Heart left ventricle (tissue), 16 donors: ENCODE data around the gene TMEM139. TPM values are rescaled to one million over a fixed set of nuclear protein-coding genes. Genes with fewer than 3 reads are reported as not detected.

ENCODE experiments used
- ATAC-seq, 4 donors: fragments of 200-7000 bp; cut with Tn5 transposase; one replicate each; pipeline ENCODE4 v1.9.1; 2020 to 2022; ENCODE audit warnings: moderate library complexity in 4 of 4, mild to moderate bottlenecking in 3 of 4, moderate number of reproducible peaks in 1 of 4
- DNase-seq, 5 donors: peaks; one replicate each; pipeline ENCODE4 v3.0.0-alpha.2; 2020
- H3K27ac ChIP-seq, 12 donors: fragments of 200-600 bp; sonication (generic) in 4 of 12; one replicate each; pipeline versions ENCODE4 v1.5.0 to v1.8.0; 2016 to 2022; ENCODE audit warnings: mild to moderate bottlenecking in 2 of 12
- H3K27me3 ChIP-seq, 9 donors: fragments of 200-600 bp; sonication (generic) in 2 of 9; one replicate each; pipeline versions ENCODE4 v1.5.1 to v1.8.0; 2016 to 2022; ENCODE audit warnings: mild to moderate bottlenecking in 3 of 9
- H3K36me3 ChIP-seq, 9 donors: fragments of 200-600 bp; sonication (generic) in 2 of 9; one replicate each; pipeline versions ENCODE4 v1.5.0 to v1.8.0; 2018 to 2022; ENCODE audit warnings: mild to moderate bottlenecking in 2 of 9
- H3K4me1 ChIP-seq, 12 donors: fragments of 200-600 bp; sonication (generic) in 4 of 12; one replicate each; pipeline versions ENCODE4 v1.5.0 to v1.8.0; 2016 to 2022; ENCODE audit warnings: mild to moderate bottlenecking in 3 of 12
- H3K4me3 ChIP-seq, 12 donors: fragments of 200-600 bp; sonication (generic) in 4 of 12; one replicate each; pipeline versions ENCODE4 v1.5.0 to v1.8.0; 2017 to 2022; ENCODE audit warnings: mild to moderate bottlenecking in 9 of 12, moderate library complexity in 4 of 12
- H3K9me3 ChIP-seq, 12 donors: fragments of 200-600 bp; sonication (generic) in 4 of 12; one replicate each; pipeline versions ENCODE4 v1.5.0 to v1.8.0; 2016 to 2022; ENCODE audit warnings: mild to moderate bottlenecking in 1 of 12
- CTCF ChIP-seq, 12 donors: fragments of 200-600 bp; sonication (generic) in 4 of 12; IDR thresholded peaks; one replicate each; pipeline versions ENCODE4 v1.5.0 to v1.8.0; 2018 to 2022; ENCODE audit warnings: antibody characterized with exemption in 12 of 12, mild to moderate bottlenecking in 5 of 12
- POLR2A ChIP-seq, 2 donors: fragments of 450-650 bp; IDR thresholded peaks; one replicate each; pipeline ENCODE4 v1.6.1; 2017; ENCODE audit warnings: antibody characterized with exemption in 2 of 2, mild to moderate bottlenecking in 2 of 2, moderate library complexity in 2 of 2
- WGBS, 4 donors: extraction: QIAGEN DNeasy Blood & Tissue Kit in 2 of 4; methylation state at CpG; one replicate each; pipeline versions ENCODE4 v1.1.5 to v1.1.7; 2013 to 2018; 5-methylcytosine and 5-hydroxymethylcytosine counted together
- intact Hi-C, 10 donors: fragments of 100-400 bp; cut with DNase I; formaldehyde crosslinking; loops; one replicate each; pipeline versions ENCODE4 v1.11.1 to v1.14.2; 2022
- long read RNA-seq, 3 donors: library from polyadenylated mRNA; unstranded; transcript quantifications; one replicate each; pipeline ENCODE4 v2.0.0, GENCODE V29; 2020 to 2021
- polyA plus RNA-seq, 2 donors: library from polyadenylated mRNA; stranded (reverse); fragments of 200-250 nt; gene quantifications; one replicate each; pipeline ENCODE4 v1.2.3, GENCODE V29; 2013
- total RNA-seq, 9 donors: library from RNA; depleted of rRNA in 2 of 9; stranded (reverse); fragments of >200 nt in 2 of 9; fragmentation: NEBNext Ultra II Directional in 3 of 9; extraction: Animal tissue kit (Norgen Biotek cat#: 25700) in 3 of 9; gene quantifications; one replicate each; pipeline versions ENCODE4 v1.1.0 to v1.2.4, GENCODE V29; 2016 to 2023
- donor health status: ischemic (EF 13 %, LVEDD 7.1; RV severe dilation, severe dysfunction).
- donor health status: healthy with polysubstance abuse.
- donor health status: DM: no; HTN: yes; CAD: no.
- donor health status: DM: no; HTN: no; CAD: no.
- donor health status: ischemic (EF 25% LVEDD 6.9; RV normal size, moderate dysfunction).
- donor health status: ischemic (EF 25% LVEDD 5.7; RV mildly dilated, moderate dysfunction).
- donor health status: healthy.
- donor health status: DM: yes; HTN: yes; CAD: no.
- donor health status: ischemic (EF 35%, LVEDD 5.7; RV mildly dilated, moderate dysfunction).
- donor health status: nonischemic (EF 11% LVEDD 7.7; RV severe dilation, severe dysfunction).
- donor health status: DM: yes; HTN: yes; CAD: no.
- donor health status: PGD.
- donor health status: ischemic (EF 29% LVEDD 5.4; RV normal size, mild dysfunction).
- donor health status: nonischemic (EF 23%, LVEDD 6.1; RV moderate dilation, normal function).

Gene TMEM139
- total RNA-seq: 10 to 100 TPM in 5 of 9 donors, 1 to 10 TPM in 4; 4.5 to 18.4 (median 12.1) TPM
- 10 to 100 TPM in 1 of 2 donors, 1 to 10 TPM in 1; 4.1 to 23.5 TPM for polyA plus RNA-seq
- long read RNA-seq, donor 1, partial matches to known transcripts: 1 of 3 reads
- long read RNA-seq, donor 1, other reads (novel, unspliced or antisense): 1 of 3 reads
- long read RNA-seq, donor 2, partial matches to known transcripts: 0 of 4 reads
- long read RNA-seq, donor 2, other reads (novel, unspliced or antisense): 1 of 4 reads
- long read RNA-seq, donor 3, partial matches to known transcripts: 0 of 3 reads
- long read RNA-seq, donor 3, other reads (novel, unspliced or antisense): 2 of 3 reads

GRCh38 chr7:143284591-143285469 lies at the start of gene TMEM139:
TMEM139 (plus strand) TSS chr7:143284958; CDS start chr7:143285958, 1,000 bp downstream.
- DNase-seq: peak in 2 of 5 donors; percentile 38 to 45
- TF ChIP-seq POLR2A (IDR thresholded peaks at IDR 0.05) (no peak), CTCF (IDR thresholded peaks at IDR 0.05) (no peak)
- Histone ChIP-seq H3K9me3 (no peaks in the 10 kb centered on the region), H3K27ac (peak within 1 kb of the TSS in 10 of 12 donors; percentile 10 to 73 (median 58)), H3K36me3 (peaks cover 0 to 3% (median 0%) of the 10 kb centered on the region in 9 donors), H3K4me1 (peaks cover 0 to 56% (median 29%) of the 10 kb centered on the region in 12 donors), H3K4me3 (peak within 1 kb of the TSS in 11 of 12 donors; percentile 0 to 52 (median 41)), H3K27me3 (no peaks in the 10 kb centered on the region)
- peak in 3 of 4 donors; percentile 27 to 43 (median 35) for ATAC-seq
- intact Hi-C loops: loop anchor here in 5 of 10 donors (5.0 to 10.0 kb wide), 3 partner anchors 38 to 100 kb away; partner anchors contain the start of gene ZYX (in 4 of the 5)
- WGBS, 4 donors: 62 to 74% (median 71%) methylated on average over 19 of the region's 19 CpGs

GRCh38 chr7:143235561-143235960 lies 49.2 kb upstream of the TMEM139 start:
- Histone ChIP-seq H3K27ac (peak overlapping the region in 1 of 12 donors; percentile 35), H3K4me1 (peaks cover 0 to 31% (median 0%) of the 10 kb centered on the region in 12 donors), H3K27me3 (no peaks in the 10 kb centered on the region), H3K9me3 (peaks cover 0 to 29% (median 11%) of the 10 kb centered on the region in 12 donors), H3K4me3 (no peak overlapping the region), H3K36me3 (no peaks in the 10 kb centered on the region)
- DNase-seq (no peak), ATAC-seq (no peak)
- TF ChIP-seq POLR2A (IDR thresholded peaks at IDR 0.05) (no peak), CTCF (IDR thresholded peaks at IDR 0.05) (no peak)
- intact Hi-C loops: no loop called here
- WGBS, 4 donors: 28 to 33% (median 31%) methylated on average over 1 of the region's 1 CpG

GRCh38 chr7:143236408-143236990 lies 48.3 kb upstream of the TMEM139 start:
- WGBS, 4 donors: 80 to 86% (median 83%) methylated on average over 3 of the region's 3 CpGs
- Histone ChIP-seq H3K27me3 (no peaks in the 10 kb centered on the region), H3K4me3 (no peak overlapping the region), H3K9me3 (peaks cover 0 to 29% (median 11%) of the 10 kb centered on the region in 12 donors), H3K36me3 (no peaks in the 10 kb centered on the region), H3K4me1 (peaks cover 0 to 37% (median 3%) of the 10 kb centered on the region in 12 donors), H3K27ac (peak overlapping the region in 1 of 12 donors; percentile 35)
- ATAC-seq (no peak), DNase-seq (no peak)
- intact Hi-C loops: no loop called here
- TF ChIP-seq CTCF (IDR thresholded peaks at IDR 0.05): no peak
- TF ChIP-seq POLR2A (IDR thresholded peaks at IDR 0.05): no peak
